ENCODE measurements around the gene ARID1A. TPM values are rescaled to one million over a fixed set of nuclear protein-coding genes. Genes with fewer than 3 reads are reported as not detected.

Gene ARID1A
- total RNA-seq, 2 experiments from 2014 or later, result 82.4 to 84.9 TPM

DNA sequence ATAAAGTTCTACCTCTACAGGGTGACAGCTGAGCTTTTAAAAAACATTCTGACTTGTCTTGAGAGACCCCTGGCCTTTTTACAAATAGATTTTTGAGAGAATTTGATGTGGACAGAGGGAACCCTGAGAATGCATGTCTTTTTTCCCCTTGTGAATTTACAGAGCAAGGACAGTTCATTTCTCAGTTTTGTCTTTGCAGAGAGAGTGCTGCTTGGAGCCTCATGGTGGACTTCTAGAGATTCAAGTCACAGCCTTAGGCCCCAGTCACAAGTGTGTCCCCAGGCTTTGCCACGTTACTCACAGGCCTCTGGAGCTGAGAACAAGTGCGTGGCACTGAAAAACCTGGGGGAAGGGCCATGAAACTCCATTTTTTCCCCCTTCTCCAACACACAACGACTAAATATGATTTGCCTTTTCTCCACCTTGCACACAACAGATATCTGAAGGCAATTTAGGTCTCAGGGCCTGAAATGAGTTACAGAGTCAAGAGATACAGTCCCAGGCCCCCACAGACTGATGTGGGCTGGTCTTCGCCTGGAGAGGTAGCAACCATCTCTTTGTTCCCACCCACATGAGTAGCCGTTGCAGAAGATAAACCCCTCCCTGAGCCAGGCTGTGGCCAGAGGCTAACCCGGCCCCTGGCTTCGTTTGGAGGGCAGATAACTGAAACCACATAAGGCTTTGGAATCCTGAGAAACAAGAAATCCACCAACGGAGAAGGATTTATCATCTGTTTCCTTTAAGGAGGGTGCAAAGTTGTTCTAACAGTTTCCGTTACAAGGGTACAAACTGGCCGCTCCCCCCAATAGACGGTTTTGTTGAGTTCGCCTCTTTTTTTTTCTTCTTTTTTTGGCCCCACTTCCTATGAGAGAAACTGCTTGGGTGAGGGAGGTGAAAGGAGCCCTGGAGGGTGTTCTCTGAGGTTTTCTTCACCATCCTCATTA lies 90.9 kb downstream of the ARID1A start:
- TF ChIP-seq, protein P1, sequence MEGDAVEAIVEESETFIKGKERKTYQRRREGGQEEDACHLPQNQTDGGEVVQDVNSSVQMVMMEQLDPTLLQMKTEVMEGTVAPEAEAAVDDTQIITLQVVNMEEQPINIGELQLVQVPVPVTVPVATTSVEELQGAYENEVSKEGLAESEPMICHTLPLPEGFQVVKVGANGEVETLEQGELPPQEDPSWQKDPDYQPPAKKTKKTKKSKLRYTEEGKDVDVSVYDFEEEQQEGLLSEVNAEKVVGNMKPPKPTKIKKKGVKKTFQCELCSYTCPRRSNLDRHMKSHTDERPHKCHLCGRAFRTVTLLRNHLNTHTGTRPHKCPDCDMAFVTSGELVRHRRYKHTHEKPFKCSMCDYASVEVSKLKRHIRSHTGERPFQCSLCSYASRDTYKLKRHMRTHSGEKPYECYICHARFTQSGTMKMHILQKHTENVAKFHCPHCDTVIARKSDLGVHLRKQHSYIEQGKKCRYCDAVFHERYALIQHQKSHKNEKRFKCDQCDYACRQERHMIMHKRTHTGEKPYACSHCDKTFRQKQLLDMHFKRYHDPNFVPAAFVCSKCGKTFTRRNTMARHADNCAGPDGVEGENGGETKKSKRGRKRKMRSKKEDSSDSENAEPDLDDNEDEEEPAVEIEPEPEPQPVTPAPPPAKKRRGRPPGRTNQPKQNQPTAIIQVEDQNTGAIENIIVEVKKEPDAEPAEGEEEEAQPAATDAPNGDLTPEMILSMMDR (IDR thresholded peaks at IDR 0.05), result no peak
- CTCF ChIA-PET, result interaction anchor here (0.8 to 7.4 kb wide), 14 partner anchors 9 to 317 kb away, joined by 3 to 126 read pairs (median 11); partner anchors contain the start of gene ARID1A
- intact Hi-C loops (cut with micrococcal nuclease), result loop anchor here (2.0 to 5.0 kb wide), 2 partner anchors 42 to 84 kb away; no protein-coding TSS in a partner anchor
- Mint-ChIP-seq H3K4me1 (ENCODE audit: low read depth) (peaks cover 77% of the 10 kb centered on the region), H3K36me3 (ENCODE audit: low read depth) (peaks cover 17% of the 10 kb centered on the region), H3K9me3 (no peaks in the 10 kb centered on the region), H3K27me3 (no peaks in the 10 kb centered on the region), H3K4me3 (peak overlapping the region; percentile 97), H3K27ac (peak overlapping the region; percentile 99)
- DNase-seq (peak; percentile 72), ATAC-seq (peak; percentile 17)
- POLR2A ChIA-PET, result interaction anchor here (0.6 to 8.6 kb wide), 24 partner anchors 10 to 356 kb away, joined by 3 to 283 read pairs (median 4); partner anchors contain the start of gene ARID1A

DNA sequence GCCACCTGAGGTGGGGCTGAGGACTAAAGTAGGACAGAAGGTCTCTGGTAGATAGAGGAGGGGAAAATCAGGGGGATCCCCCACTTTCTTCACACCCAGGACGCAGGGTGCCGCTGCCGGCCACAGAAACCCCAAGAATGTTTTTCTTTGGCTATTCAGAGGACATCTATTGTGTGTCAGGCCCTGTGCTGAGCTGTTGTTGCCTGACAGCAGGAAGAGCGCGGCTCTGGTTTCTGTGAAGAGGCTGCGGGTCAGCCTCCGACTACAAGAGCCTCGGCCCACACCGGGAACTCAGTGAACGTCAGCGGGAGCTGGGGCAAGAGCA lies 91.5 kb downstream of the ARID1A start:
- H3K4me3 Mint-ChIP-seq, result peak overlapping the region; percentile 97
- peak overlapping the region; percentile 99 for H3K27ac Mint-ChIP-seq
- TF ChIP-seq, protein P1 (IDR thresholded peaks at IDR 0.05), result no peak
- POLR2A ChIA-PET, result interaction anchor here (0.7 to 8.6 kb wide), 24 partner anchors 11 to 287 kb away, joined by 3 to 283 read pairs (median 6); partner anchors contain the start of gene ARID1A
- H3K27me3 Mint-ChIP-seq, result no peaks in the 10 kb centered on the region
- H3K9me3 Mint-ChIP-seq, result no peaks in the 10 kb centered on the region
- intact Hi-C loops (cut with micrococcal nuclease), result loop anchor here (2.0 to 5.0 kb wide), 2 partner anchors 43 to 85 kb away; no protein-coding TSS in a partner anchor
- CTCF ChIA-PET, result interaction anchor here (0.9 to 7.4 kb wide), 14 partner anchors 10 to 249 kb away, joined by 3 to 204 read pairs (median 36); partner anchors contain the start of genes ARID1A and GPATCH3
- H3K36me3 Mint-ChIP-seq (ENCODE audit: low read depth), result peaks cover 17% of the 10 kb centered on the region
- peak; percentile 57 for ATAC-seq
- peaks cover 78% of the 10 kb centered on the region for H3K4me1 Mint-ChIP-seq (ENCODE audit: low read depth)
- peak; percentile 94 for DNase-seq

DNA sequence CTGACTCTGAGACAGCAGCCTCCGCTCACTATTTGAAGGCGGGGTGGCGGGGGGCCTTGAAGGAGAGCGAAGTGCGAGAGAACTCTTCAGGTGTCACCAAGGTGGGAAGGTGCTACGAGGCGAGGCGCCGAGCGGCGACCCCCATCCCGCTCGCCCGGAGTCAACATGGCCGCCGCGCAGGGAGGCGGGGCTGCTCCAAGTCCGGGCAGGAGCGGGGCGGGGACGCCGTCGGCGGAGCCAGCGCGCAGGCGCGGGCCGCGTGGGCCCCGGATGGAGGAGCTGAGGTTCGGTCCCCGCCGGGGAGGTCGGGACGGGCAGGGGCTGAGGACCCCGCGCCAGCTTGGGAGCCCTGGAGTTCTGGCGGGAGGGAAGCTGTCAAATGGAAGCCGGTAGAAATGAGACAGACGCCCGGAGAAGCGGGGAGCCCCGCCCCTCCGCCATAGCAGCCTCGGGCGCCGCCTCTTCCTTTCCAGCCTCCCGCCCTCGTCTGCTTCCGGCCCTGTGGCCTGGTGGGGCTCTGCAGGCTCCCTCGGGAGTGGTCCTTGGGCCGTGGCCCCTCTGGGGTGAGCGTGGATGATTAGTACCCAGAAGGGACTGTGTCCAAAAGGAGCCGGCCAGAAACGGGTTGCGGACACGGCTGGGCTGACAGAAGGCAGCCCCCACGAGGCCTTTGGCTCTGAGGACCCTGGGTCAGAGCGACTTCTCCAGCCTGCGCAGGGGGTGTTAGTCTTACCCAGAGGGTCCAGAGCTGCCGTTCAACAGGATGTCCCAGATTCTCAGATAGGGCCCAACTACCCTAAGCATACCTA lies 92.1 kb downstream of the ARID1A start, which contains the start of gene PIGV:
PIGV (plus strand) TSS at position 245 of the 809 bp plus-strand sequence. CDS start 2,866 bp downstream, outside the sequence.
- CTCF ChIA-PET, result interaction anchor here (0.6 to 7.4 kb wide), 32 partner anchors 9 to 288 kb away, joined by 3 to 204 read pairs (median 8); partner anchors contain the start of genes ARID1A and GPATCH3
- H3K4me1 Mint-ChIP-seq (ENCODE audit: low read depth), result peaks cover 78% of the 10 kb centered on the region
- peak; percentile 91 for DNase-seq
- peak; percentile 50 for ATAC-seq
- no peaks in the 10 kb centered on the region for H3K27me3 Mint-ChIP-seq
- peak within 1 kb of the TSS; percentile 97 for H3K4me3 Mint-ChIP-seq
- POLR2A ChIA-PET, result interaction anchor here (0.7 to 8.6 kb wide), 39 partner anchors 8 to 288 kb away, joined by 3 to 283 read pairs (median 5); partner anchors contain the start of genes ARID1A, GPN2 and SFN
- TF ChIP-seq, protein P1 (IDR thresholded peaks at IDR 0.05), result no peak
- no peaks in the 10 kb centered on the region for H3K9me3 Mint-ChIP-seq
- intact Hi-C loops (cut with micrococcal nuclease), result loop anchor here (2.0 to 5.0 kb wide), 2 partner anchors 43 to 86 kb away; no protein-coding TSS in a partner anchor
- H3K36me3 Mint-ChIP-seq (ENCODE audit: low read depth), result peaks cover 21% of the 10 kb centered on the region
- peak within 1 kb of the TSS; percentile 99 for H3K27ac Mint-ChIP-seq

DNA sequence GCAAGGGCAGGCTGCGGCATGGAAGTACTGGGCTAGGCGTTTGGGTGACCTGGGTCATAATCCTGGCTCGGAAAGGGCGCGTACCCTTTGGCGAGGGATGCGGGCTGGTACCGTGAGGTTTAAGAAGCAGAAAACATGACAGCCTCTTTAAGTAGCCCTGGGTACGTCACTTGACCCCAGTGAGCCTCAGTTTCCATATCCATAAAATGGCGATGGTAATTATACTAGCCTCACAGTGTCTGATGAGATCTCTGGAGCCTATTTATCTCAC lies 92.6 kb downstream of the ARID1A start:
- Mint-ChIP-seq H3K27ac (peak overlapping the region; percentile 99), H3K4me3 (peak overlapping the region; percentile 97), H3K9me3 (no peaks in the 10 kb centered on the region), H3K4me1 (ENCODE audit: low read depth) (peaks cover 77% of the 10 kb centered on the region), H3K36me3 (ENCODE audit: low read depth) (peaks cover 25% of the 10 kb centered on the region), H3K27me3 (no peaks in the 10 kb centered on the region)
- intact Hi-C loops (cut with micrococcal nuclease), result loop anchor here (5.0 kb wide), 1 partner anchor 86 kb away; no protein-coding TSS in a partner anchor
- ChIA-PET CTCF (interaction anchor here (0.6 to 7.4 kb wide), 45 partner anchors 9 to 288 kb away, joined by 3 to 204 read pairs (median 5); partner anchors contain the start of genes ARID1A and GPATCH3), POLR2A (interaction anchor here (0.6 to 8.6 kb wide), 32 partner anchors 9 to 288 kb away, joined by 3 to 283 read pairs (median 6); partner anchors contain the start of genes ARID1A, GPN2 and SFN)
- DNase-seq (no peak), ATAC-seq (no peak)
- TF ChIP-seq, protein P1 (IDR thresholded peaks at IDR 0.05), result no peak
